ENCODE results near the gene EFNA1.

EFNA1 gene

GRCh38 chr1:155179112-155180031 lies 51.7 kb downstream of the EFNA1 start:
- peaks cover 0 to 3% of the 10 kb centered on the region in 2 donors for H3K4me1 ChIP-seq (ENCODE audit: control insufficient read depth in 1 of 2, insufficient read depth in 2 of 2, low read length in 2 of 2)
- H3K27ac ChIP-seq (ENCODE audit: low read length) = no peak overlapping the region
- peaks cover 6% of the 10 kb centered on the region for H3K27me3 ChIP-seq (ENCODE audit: low read depth, low read length)
- H3K36me3 ChIP-seq (ENCODE audit: control insufficient read depth in 1 of 2, insufficient read depth in 2 of 2, low read length in 2 of 2) = no peaks in the 10 kb centered on the region
- H3K9me3 ChIP-seq (ENCODE audit: control insufficient read depth in 1 of 2, low read length in 2 of 2) = no peaks in the 10 kb centered on the region
- H3K4me3 ChIP-seq (ENCODE audit: low read depth in 1 of 2, low read length in 2 of 2) = no peak overlapping the region

- H3K4me1 ChIP-seq (ENCODE audit: control insufficient read depth in 1 of 2, insufficient read depth in 2 of 2, low read length in 2 of 2) = no peaks in the 10 kb centered on the region
- H3K27ac ChIP-seq (ENCODE audit: low read length) = no peak overlapping the region
- no peaks in the 10 kb centered on the region for H3K9me3 ChIP-seq (ENCODE audit: control insufficient read depth in 1 of 2, low read length in 2 of 2)
- no peaks in the 10 kb centered on the region for H3K36me3 ChIP-seq (ENCODE audit: control insufficient read depth in 1 of 2, insufficient read depth in 2 of 2, low read length in 2 of 2)
- H3K4me3 ChIP-seq (ENCODE audit: low read depth in 1 of 2, low read length in 2 of 2) = no peak overlapping the region
- no peaks in the 10 kb centered on the region for H3K27me3 ChIP-seq (ENCODE audit: low read depth, low read length)
Observed at GRCh38 chr1:155181371-155182051, 53.8 kb downstream of the EFNA1 start.

GRCh38 chr1:155182052-155182550 lies 54.4 kb downstream of the EFNA1 start:
- Histone ChIP-seq H3K27ac (ENCODE audit: low read length) (no peak overlapping the region), H3K4me1 (ENCODE audit: control insufficient read depth in 1 of 2, insufficient read depth in 2 of 2, low read length in 2 of 2) (no peaks in the 10 kb centered on the region), H3K27me3 (ENCODE audit: low read depth, low read length) (no peaks in the 10 kb centered on the region)

GRCh38 chr1:155183775-155184221 lies 56.1 kb downstream of the EFNA1 start:
- Histone ChIP-seq H3K27ac (ENCODE audit: low read length) (no peak overlapping the region), H3K4me1 (ENCODE audit: control insufficient read depth in 1 of 2, insufficient read depth in 2 of 2, low read length in 2 of 2) (no peaks in the 10 kb centered on the region), H3K36me3 (ENCODE audit: control insufficient read depth in 1 of 2, insufficient read depth in 2 of 2, low read length in 2 of 2) (no peaks in the 10 kb centered on the region), H3K4me3 (ENCODE audit: low read depth in 1 of 2, low read length in 2 of 2) (no peak overlapping the region), H3K9me3 (ENCODE audit: control insufficient read depth in 1 of 2, low read length in 2 of 2) (no peaks in the 10 kb centered on the region), H3K27me3 (ENCODE audit: low read depth, low read length) (no peaks in the 10 kb centered on the region)

More at GRCh38 chr1:155182052-155182550, 54.4 kb downstream of the EFNA1 start:
- no peaks in the 10 kb centered on the region for H3K36me3 ChIP-seq (ENCODE audit: control insufficient read depth in 1 of 2, insufficient read depth in 2 of 2, low read length in 2 of 2)
- no peak overlapping the region for H3K4me3 ChIP-seq (ENCODE audit: low read depth in 1 of 2, low read length in 2 of 2)
- H3K9me3 ChIP-seq (ENCODE audit: control insufficient read depth in 1 of 2, low read length in 2 of 2) = no peaks in the 10 kb centered on the region

- no peaks in the 10 kb centered on the region for H3K36me3 ChIP-seq (ENCODE audit: control insufficient read depth in 1 of 2, insufficient read depth in 2 of 2, low read length in 2 of 2)
- H3K27me3 ChIP-seq (ENCODE audit: low read depth, low read length) = no peaks in the 10 kb centered on the region
- H3K4me1 ChIP-seq (ENCODE audit: control insufficient read depth in 1 of 2, insufficient read depth in 2 of 2, low read length in 2 of 2) = no peaks in the 10 kb centered on the region
- H3K4me3 ChIP-seq (ENCODE audit: low read depth in 1 of 2, low read length in 2 of 2) = no peak overlapping the region
- no peaks in the 10 kb centered on the region for H3K9me3 ChIP-seq (ENCODE audit: control insufficient read depth in 1 of 2, low read length in 2 of 2)
- no peak overlapping the region for H3K27ac ChIP-seq (ENCODE audit: low read length)
Observed at GRCh38 chr1:155184351-155184811, 56.7 kb downstream of the EFNA1 start.

All from muscle layer of duodenum (tissue), 2 donors.